K562 (cell line): Measurements from ENCODE around the gene CACNA2D2. TPM values are rescaled to one million over a fixed set of nuclear protein-coding genes. Genes with fewer than 3 reads are reported as not detected.

Experiments
- ATF7 ChIP-seq: fragments of 450-650 bp; IDR thresholded peaks from 2 replicates; pipeline ENCODE4 v1.7.1; 2014; ENCODE audit warnings: mild to moderate bottlenecking, moderate library complexity
- BRD4 ChIP-seq: fragments of 200-600 bp; sonication (generic); IDR thresholded peaks from 2 replicates; pipeline ENCODE4 v1.6.1; 2017; ENCODE audit warnings: inconsistent platforms
- E2F3 ChIP-seq: fragments of 250-450 bp; sonication (Bioruptor Pico); IDR thresholded peaks from 2 replicates; pipeline ENCODE4 v1.4.0; 2020; ENCODE audit warnings: mild to moderate bottlenecking
- ELF1 ChIP-seq: fragments of 200-800 bp; sonication (Bioruptor generic); IDR thresholded peaks from 2 replicates; pipeline ENCODE4 v1.6.1; 2016; ENCODE audit warnings: missing genetic modification characterization, missing compliant biosample characterization
- HDGF ChIP-seq: fragments of 450-650 bp; IDR thresholded peaks from 2 replicates; pipeline ENCODE4 v1.6.1; 2016
- MED1 ChIP-seq: sonication (generic); formaldehyde crosslinking; IDR thresholded peaks from 2 replicates; pipeline ENCODE4 v1.8.1; 2023; ENCODE audit warnings: missing genetic modification reagents, borderline replicate concordance
- MEIS2 ChIP-seq: fragments of 450-650 bp; IDR thresholded peaks from 2 replicates; pipeline ENCODE4 v1.6.1; 2014; ENCODE audit warnings: mild to moderate bottlenecking; ENCODE audit not compliant: partially characterized antibody
- MITF ChIP-seq: IDR thresholded peaks from 2 replicates; pipeline ENCODE4 v1.6.1; 2014; ENCODE audit warnings: antibody characterized with exemption
- NR3C1 ChIP-seq: sonication (generic); formaldehyde crosslinking; IDR thresholded peaks from 2 replicates; pipeline ENCODE4 v1.8.1; 2022; ENCODE audit warnings: missing genetic modification reagents
- RBM34 ChIP-seq: fragments of 200-400 bp; formaldehyde crosslinking; IDR thresholded peaks from 2 replicates; pipeline ENCODE4 v1.6.1; 2018; ENCODE audit warnings: low read length, borderline replicate concordance; ENCODE audit not compliant: insufficient read depth
- SIRT6 ChIP-seq: IDR thresholded peaks from one replicate; pipeline ENCODE4 v1.6.1; 2012; ENCODE audit warnings: low read depth, mild to moderate bottlenecking, control low read depth, inconsistent platforms, low read length, moderate library complexity
- TSHZ1 ChIP-seq: fragments of 250-450 bp; sonication (Bioruptor Pico); IDR thresholded peaks from 2 replicates; pipeline ENCODE4 v1.4.0; 2020; ENCODE audit warnings: mild to moderate bottlenecking, moderate library complexity
- ZNF165 ChIP-seq: fragments of 250-450 bp; sonication (Bioruptor Pico); IDR thresholded peaks from 2 replicates; pipeline ENCODE4 v1.4.0; 2020; ENCODE audit warnings: borderline replicate concordance
- ZNF644 ChIP-seq: fragments of 200-800 bp; sonication (Bioruptor generic); IDR thresholded peaks from 2 replicates; pipeline ENCODE4 v1.6.1; 2016; ENCODE audit warnings: low read depth, missing genetic modification characterization, missing compliant biosample characterization
- polyA plus RNA-seq, 8 experiments: library from polyadenylated mRNA; depleted of rRNA in 4 of 8; stranded (reverse) in 5 of 8; unstranded in 3 of 8; fragments of >200 nt; fragmentation: Nextera tagmentation in 2 of 8; fragmentation: Illumina TruSeq in 1 of 8; extraction: Ambion mirVana in 2 of 8; extraction: Trizol in 1 of 8; gene quantifications; 2 replicates each; pipeline versions ENCODE4 v1.2.1 to v1.2.3, GENCODE V29; 2011 to 2014; ENCODE audit warnings: inconsistent platforms in 1 of 8, missing spikeins in 1 of 8
- total RNA-seq, 7 experiments: library from RNA; depleted of rRNA in 6 of 7; stranded (reverse); fragments of >200 nt in 6 of 7; fragmentation: Illumina TruSeq in 2 of 7; extraction: Trizol in 2 of 7; gene quantifications; 2 replicates each; pipeline versions ENCODE4 v1.2.1 to v1.2.3, GENCODE V29; 2011 to 2021; ENCODE audit warnings: low replicate concordance in 1 of 7
- TF ChIP-seq, protein P1 (sequence below), 2 experiments: fragments of 450-650 bp; IDR thresholded peaks; 2 replicates each; pipeline ENCODE4 v1.6.1; 2016; ENCODE audit warnings: mild to moderate bottlenecking in 2 of 2, borderline replicate concordance in 1 of 2, low read depth in 1 of 2, moderate library complexity in 1 of 2

CACNA2D2 gene
- total and polyA plus RNA-seq, 9 of the 15 experiments (the other 6 are each of a cell fraction or from before 2014, with no cell fraction given), result 0.11 to 0.58 (median 0.36) TPM; not detected in 2

DNA sequence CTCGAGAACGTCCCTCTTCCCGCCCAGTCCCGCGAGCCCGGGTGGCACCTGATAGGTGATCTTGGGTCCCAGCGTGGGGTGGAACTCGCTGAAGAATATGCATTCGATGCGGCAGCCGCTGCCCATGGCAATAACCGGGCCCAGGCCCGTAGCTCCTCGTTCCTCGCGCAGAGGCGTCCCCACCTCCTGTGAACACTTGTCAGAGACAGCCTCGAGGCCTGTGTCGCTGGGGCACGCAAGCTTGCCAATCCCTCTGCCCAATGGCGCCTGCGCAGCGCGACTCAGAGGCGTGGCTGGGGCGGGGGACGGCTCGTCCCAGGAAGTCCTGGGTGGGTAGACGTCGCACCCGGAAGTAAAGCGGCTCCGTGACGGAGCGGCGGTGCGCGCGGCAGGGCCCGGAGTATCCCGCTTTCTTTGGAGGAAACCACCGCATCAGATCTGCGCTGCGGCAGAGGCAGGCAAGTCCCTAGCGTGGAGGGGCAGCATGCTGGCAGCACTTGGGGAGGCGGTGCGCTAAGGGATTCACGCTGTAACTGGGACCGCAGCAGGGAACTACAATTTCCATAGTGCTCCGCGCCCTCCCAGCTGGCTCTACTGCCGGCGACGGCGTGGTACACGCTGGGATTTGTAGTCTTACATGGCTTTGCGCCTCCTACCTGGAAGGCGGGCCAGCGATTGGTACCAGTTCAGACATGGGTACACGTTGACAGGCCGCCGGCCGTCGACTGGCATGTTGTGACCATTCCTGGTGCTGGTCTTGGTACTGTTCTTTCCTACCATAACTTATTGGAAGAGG, 152.7 kb downstream of the CACNA2D2 start, which contains the start of the genes CYB561D2 and NPRL2 (continued):
- TF ChIP-seq ATF7 (peak; percentile 75), NR3C1 (CRISPR knock-in tag) (no peak), ELF1 (peak; percentile 97), ZNF165 (CRISPR knock-in tag) (no peak), HDGF (no peak), BRD4 (no peak), MED1 (CRISPR knock-in tag) (no peak), SIRT6 (no peak), MITF (no peak), MEIS2 (peak; percentile 29), TSHZ1 (CRISPR knock-in tag) (no peak), ZNF644 (peak; percentile 93), E2F3 (CRISPR knock-in tag) (0 out of 2 replicates have a peak, but pooled peaks have one; percentile 38), RBM34 (no peak)
- TF ChIP-seq, protein P1, sequence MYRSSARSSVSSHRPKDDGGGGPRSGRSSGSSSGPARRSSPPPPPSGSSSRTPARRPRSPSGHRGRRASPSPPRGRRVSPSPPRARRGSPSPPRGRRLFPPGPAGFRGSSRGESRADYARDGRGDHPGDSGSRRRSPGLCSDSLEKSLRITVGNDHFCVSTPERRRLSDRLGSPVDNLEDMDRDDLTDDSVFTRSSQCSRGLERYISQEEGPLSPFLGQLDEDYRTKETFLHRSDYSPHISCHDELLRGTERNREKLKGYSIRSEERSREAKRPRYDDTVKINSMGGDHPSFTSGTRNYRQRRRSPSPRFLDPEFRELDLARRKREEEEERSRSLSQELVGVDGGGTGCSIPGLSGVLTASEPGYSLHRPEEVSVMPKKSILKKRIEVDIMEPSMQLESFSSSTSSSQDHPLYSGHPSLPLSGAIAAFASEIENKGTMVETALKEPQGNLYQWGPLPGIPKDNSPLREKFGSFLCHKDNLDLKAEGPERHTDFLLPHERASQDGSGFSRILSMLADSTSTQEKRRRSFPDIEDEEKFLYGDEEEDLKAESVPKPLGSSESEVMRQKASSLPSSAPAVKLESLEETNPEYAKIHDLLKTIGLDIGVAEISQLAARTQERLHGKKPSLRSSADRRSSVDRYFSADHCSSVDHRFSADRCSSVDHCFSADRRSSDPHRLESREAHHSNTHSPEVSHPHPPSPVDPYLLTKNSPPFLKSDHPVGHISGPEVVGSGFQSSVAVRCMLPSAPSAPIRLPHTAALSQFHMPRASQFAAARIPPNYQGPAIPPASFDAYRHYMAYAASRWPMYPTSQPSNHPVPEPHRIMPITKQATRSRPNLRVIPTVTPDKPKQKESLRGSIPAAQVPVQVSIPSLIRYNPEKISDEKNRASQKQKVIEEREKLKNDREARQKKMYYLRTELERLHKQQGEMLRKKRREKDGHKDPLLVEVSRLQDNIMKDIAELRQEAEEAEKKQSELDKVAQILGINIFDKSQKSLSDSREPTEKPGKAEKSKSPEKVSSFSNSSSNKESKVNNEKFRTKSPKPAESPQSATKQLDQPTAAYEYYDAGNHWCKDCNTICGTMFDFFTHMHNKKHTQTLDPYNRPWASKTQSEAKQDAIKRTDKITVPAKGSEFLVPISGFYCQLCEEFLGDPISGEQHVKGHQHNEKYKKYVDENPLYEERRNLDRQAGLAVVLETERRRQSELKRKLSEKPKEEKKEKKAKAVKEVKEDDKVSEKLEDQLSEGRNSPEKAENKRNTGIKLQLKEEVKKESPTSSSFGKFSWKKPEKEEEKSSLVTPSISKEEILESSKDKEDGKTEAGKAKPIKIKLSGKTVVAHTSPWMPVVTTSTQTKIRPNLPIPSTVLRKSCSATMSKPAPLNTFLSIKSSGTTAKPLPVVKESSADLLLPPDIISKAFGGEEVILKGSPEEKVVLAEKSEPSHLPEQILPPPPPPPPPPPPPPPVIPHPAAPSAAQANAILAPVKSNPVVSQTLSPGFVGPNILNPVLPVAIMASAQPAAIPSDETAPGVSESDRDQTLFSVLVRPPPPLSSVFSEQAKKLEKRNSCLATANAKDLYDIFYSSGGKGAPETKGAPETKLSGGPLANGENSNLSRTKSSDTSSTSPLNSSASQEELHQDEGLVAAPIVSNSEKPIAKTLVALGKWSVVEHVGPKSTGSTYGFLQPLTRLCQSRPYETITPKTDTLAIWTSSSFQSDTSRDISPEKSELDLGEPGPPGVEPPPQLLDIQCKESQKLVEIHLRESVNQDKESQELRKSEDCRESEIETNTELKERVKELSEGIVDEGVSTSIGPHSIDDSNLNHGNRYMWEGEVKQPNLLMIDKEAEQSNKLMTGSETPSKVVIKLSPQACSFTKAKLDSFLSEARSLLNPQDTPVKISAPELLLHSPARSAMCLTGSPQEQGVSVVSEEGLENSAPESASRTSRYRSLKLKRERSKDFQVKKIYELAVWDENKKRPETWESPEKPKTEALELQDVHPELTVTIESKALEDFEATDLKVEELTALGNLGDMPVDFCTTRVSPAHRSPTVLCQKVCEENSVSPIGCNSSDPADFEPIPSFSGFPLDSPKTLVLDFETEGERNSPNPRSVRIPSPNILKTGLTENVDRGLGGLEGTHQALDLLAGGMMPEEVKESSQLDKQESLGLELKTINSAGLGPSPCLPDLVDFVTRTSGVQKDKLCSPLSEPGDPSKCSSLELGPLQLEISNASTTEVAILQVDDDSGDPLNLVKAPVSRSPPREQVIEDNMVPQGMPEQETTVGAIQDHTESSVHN (IDR thresholded peaks at IDR 0.05; ENCODE audit: borderline replicate concordance in 1 of 2, low read depth in 1 of 2), result no peak
